ENCODE measurements around the gene MAN1C1. TPM values are rescaled to one million over a fixed set of nuclear protein-coding genes. Genes with fewer than 3 reads are reported as not detected.
"Not testable (repeated sequence)": the region's sequence is repeated elsewhere in the genome, so short reads cannot be mapped to it uniquely, and the experiment has no call there.

Gene MAN1C1
- total RNA-seq, 1 donor from 2014 or later, result 29.1 TPM

- peaks cover 4% of the 10 kb centered on the region for H3K36me3 Mint-ChIP-seq (ENCODE audit: low read depth, unreplicated experiment)
- peaks cover 32% of the 10 kb centered on the region for H3K4me1 Mint-ChIP-seq (ENCODE audit: unreplicated experiment)
- no peak overlapping the region for H3K27ac Mint-ChIP-seq (ENCODE audit: unreplicated experiment)
- no peak for TF ChIP-seq CTCF (IDR thresholded peaks at IDR 0.05; ENCODE audit: unreplicated experiment)
- DNase-seq (ENCODE audit: low spot score), result peak; percentile 56
- H3K9me3 Mint-ChIP-seq (ENCODE audit: unreplicated experiment), result no peaks in the 10 kb centered on the region
- H3K27me3 Mint-ChIP-seq (ENCODE audit: unreplicated experiment), result no peaks in the 10 kb centered on the region
- peak overlapping the region; percentile 21 for H3K4me3 Mint-ChIP-seq (ENCODE audit: unreplicated experiment)
Measured at GRCh38 chr1:25695090-25695770, 78.6 kb downstream of the MAN1C1 start.

- DNase-seq (ENCODE audit: low spot score), result no peak
- H3K9me3 Mint-ChIP-seq (ENCODE audit: unreplicated experiment), result no peaks in the 10 kb centered on the region
- H3K4me1 Mint-ChIP-seq (ENCODE audit: unreplicated experiment), result peaks cover 38% of the 10 kb centered on the region
- no peaks in the 10 kb centered on the region for H3K27me3 Mint-ChIP-seq (ENCODE audit: unreplicated experiment)
- no peak overlapping the region for H3K4me3 Mint-ChIP-seq (ENCODE audit: unreplicated experiment)
- H3K27ac Mint-ChIP-seq (ENCODE audit: unreplicated experiment), result peak overlapping the region; percentile 24
- peaks cover 4% of the 10 kb centered on the region for H3K36me3 Mint-ChIP-seq (ENCODE audit: low read depth, unreplicated experiment)
- no peak for TF ChIP-seq CTCF (IDR thresholded peaks at IDR 0.05; ENCODE audit: unreplicated experiment)
Measured at GRCh38 chr1:25695771-25696311, 79.2 kb downstream of the MAN1C1 start.

- H3K9me3 Mint-ChIP-seq (ENCODE audit: unreplicated experiment); H3K36me3 Mint-ChIP-seq (ENCODE audit: low read depth, unreplicated experiment); H3K4me3 Mint-ChIP-seq (ENCODE audit: unreplicated experiment); H3K27ac Mint-ChIP-seq (ENCODE audit: unreplicated experiment); H3K27me3 Mint-ChIP-seq (ENCODE audit: unreplicated experiment); DNase-seq (ENCODE audit: low spot score): not testable (repeated sequence)
- peaks cover 38% of the 10 kb centered on the region for H3K4me1 Mint-ChIP-seq (ENCODE audit: unreplicated experiment)
Measured at GRCh38 chr1:25696643-25697042, 80.1 kb downstream of the MAN1C1 start.

GRCh38 chr1:25697435-25698217 is 81.0 kb downstream of the MAN1C1 start:
- H3K27me3 Mint-ChIP-seq (ENCODE audit: unreplicated experiment), result peaks cover 2% of the 10 kb centered on the region
- H3K4me3 Mint-ChIP-seq (ENCODE audit: unreplicated experiment), result no peak overlapping the region
- TF ChIP-seq CTCF (IDR thresholded peaks at IDR 0.05; ENCODE audit: unreplicated experiment), result no peak
- peaks cover 4% of the 10 kb centered on the region for H3K36me3 Mint-ChIP-seq (ENCODE audit: low read depth, unreplicated experiment)
- no peaks in the 10 kb centered on the region for H3K9me3 Mint-ChIP-seq (ENCODE audit: unreplicated experiment)
- DNase-seq (ENCODE audit: low spot score), result no peak
- peak overlapping the region; percentile 42 for H3K27ac Mint-ChIP-seq (ENCODE audit: unreplicated experiment)
- H3K4me1 Mint-ChIP-seq (ENCODE audit: unreplicated experiment), result peaks cover 45% of the 10 kb centered on the region

- Mint-ChIP-seq H3K27me3 (ENCODE audit: unreplicated experiment) (peaks cover 2% of the 10 kb centered on the region), H3K27ac (ENCODE audit: unreplicated experiment) (no peak overlapping the region), H3K36me3 (ENCODE audit: low read depth, unreplicated experiment) (peaks cover 4% of the 10 kb centered on the region), H3K4me1 (ENCODE audit: unreplicated experiment) (peaks cover 51% of the 10 kb centered on the region), H3K9me3 (ENCODE audit: unreplicated experiment) (no peaks in the 10 kb centered on the region), H3K4me3 (ENCODE audit: unreplicated experiment) (no peak overlapping the region)
- no peak for TF ChIP-seq CTCF (IDR thresholded peaks at IDR 0.05; ENCODE audit: unreplicated experiment)
- DNase-seq (ENCODE audit: low spot score), result no peak
Measured at GRCh38 chr1:25698252-25698651, 81.7 kb downstream of the MAN1C1 start.

- not testable (repeated sequence) for H3K27me3 Mint-ChIP-seq (ENCODE audit: unreplicated experiment); H3K27ac Mint-ChIP-seq (ENCODE audit: unreplicated experiment); H3K4me3 Mint-ChIP-seq (ENCODE audit: unreplicated experiment); H3K36me3 Mint-ChIP-seq (ENCODE audit: low read depth, unreplicated experiment); H3K9me3 Mint-ChIP-seq (ENCODE audit: unreplicated experiment); DNase-seq (ENCODE audit: low spot score)
- H3K4me1 Mint-ChIP-seq (ENCODE audit: unreplicated experiment), result peaks cover 59% of the 10 kb centered on the region
Measured at GRCh38 chr1:25699059-25699458, 82.5 kb downstream of the MAN1C1 start.

Data from endothelial cell (in vitro differentiated cells).